Measurements from ENCODE around the gene RPL13. TPM values are rescaled to one million over a fixed set of nuclear protein-coding genes. Genes with fewer than 3 reads are reported as not detected.

Gene RPL13
- total and polyA plus RNA-seq, 2 of the 4 experiments (the other 2 are of a cell fraction) = 2,098 to 3,527 TPM

GRCh38 chr16:89536371-89536770 is 24.1 kb upstream of the RPL13 start:
- no peak overlapping the region for H2BK120ac ChIP-seq (ENCODE audit: low read depth, low read length)
- H3K27me3 ChIP-seq (ENCODE audit: control insufficient read depth, insufficient read depth, low read length) = no peaks in the 10 kb centered on the region
- DNase-seq (no peak), ATAC-seq (ENCODE audit: low read depth) (no peak)
- peaks cover 30% of the 10 kb centered on the region for H4K20me1 ChIP-seq (ENCODE audit: insufficient read depth, low read length)
- no TSS peak for BruUV-seq (replicated peaks)
- no peak overlapping the region for H2BK5ac ChIP-seq (ENCODE audit: low read depth, low read length, poor library complexity, severe bottlenecking)
- TF ChIP-seq FOS (IDR thresholded peaks at IDR 0.05; ENCODE audit: low read depth, low read length) (no peak), USF2 (IDR thresholded peaks at IDR 0.05; ENCODE audit: low read depth, low read length) (no peak), MAFK (IDR thresholded peaks at IDR 0.05; ENCODE audit: low read depth, low read length) (no peak), MAZ (IDR thresholded peaks at IDR 0.05; ENCODE audit: borderline replicate concordance, low read depth, low read length) (no peak), RCOR1 (IDR thresholded peaks at IDR 0.05; ENCODE audit: insufficient replicate concordance, low read length) (no peak), SMC3 (IDR thresholded peaks at IDR 0.05; ENCODE audit: low read depth, low read length) (no peak), POLR2A (IDR thresholded peaks at IDR 0.05; ENCODE audit: low read depth, low read length) (no peak), BHLHE40 (IDR thresholded peaks at IDR 0.05; ENCODE audit: low read depth, low read length) (no peak), CTCF (conservative IDR thresholded peaks at IDR 0.05; ENCODE audit: low read depth, low read length) (no peak), CEBPB (IDR thresholded peaks at IDR 0.05; ENCODE audit: low read depth, low read length) (no peak), CHD1 (IDR thresholded peaks at IDR 0.05; ENCODE audit: low read depth, low read length) (no peak), ELK1 (IDR thresholded peaks at IDR 0.05; ENCODE audit: borderline replicate concordance, low read depth, low read length) (no peak), RAD21 (IDR thresholded peaks at IDR 0.05; ENCODE audit: low read length) (no peak), RFX5 (IDR thresholded peaks at IDR 0.05; ENCODE audit: low read depth, low read length) (no peak), MXI1 (IDR thresholded peaks at IDR 0.05; ENCODE audit: borderline replicate concordance, low read depth, low read length) (no peak), NFE2L2 (IDR thresholded peaks at IDR 0.05; ENCODE audit: low read depth, low read length) (no peak)
- H3K4ac ChIP-seq (ENCODE audit: low read depth, low read length) = no peak overlapping the region
- no peak overlapping the region for H3K56ac ChIP-seq (ENCODE audit: extremely low read depth, insufficient read depth, low read length)
- ChIA-PET POLR2A (ENCODE audit: unreplicated experiment) (no interaction called here), CTCF (no interaction called here)
- H3K9me1 ChIP-seq (ENCODE audit: insufficient read depth, low read length) = 0 out of 2 replicates have a peak, but pooled peaks cover 3% of the 10 kb centered on the region
- no peak overlapping the region for H2AFZ ChIP-seq (replicated peaks; ENCODE audit: low read length, poor library complexity)
- H2AK5ac ChIP-seq (ENCODE audit: low read depth, low read length) = no peak overlapping the region
- H3K79me1 ChIP-seq (ENCODE audit: low read depth in 1 of 2, low read length in 2 of 2) = peaks cover 23 to 64% of the 10 kb centered on the region in 2 experiments; a peak in 3 of 4 replicates
- no peaks in the 10 kb centered on the region for H3K9me3 ChIP-seq (ENCODE audit: control insufficient read depth, insufficient read depth, low read length)
- WGBS, 2 experiments (ENCODE audit: extremely low coverage in 2 of 2, insufficient read length in 1 of 2) = 96% methylated on average over 10 of the region's 24 CpGs; no CpG with 5 or more reads in 1 of the 2 experiments
- no peak overlapping the region for H4K8ac ChIP-seq (ENCODE audit: low read depth in 2 of 2, low read length in 2 of 2)
- no peak overlapping the region for H2BK15ac ChIP-seq (ENCODE audit: low read depth, low read length)
- H3K18ac ChIP-seq (ENCODE audit: low read depth, low read length) = no peak overlapping the region
- H4K91ac ChIP-seq (ENCODE audit: insufficient read depth, low read depth, low read length) = no peak overlapping the region
- H3K9ac ChIP-seq (ENCODE audit: low read depth, low read length) = no peak overlapping the region
- H3K4me2 ChIP-seq (ENCODE audit: low read depth, low read length) = no peak overlapping the region
- in situ Hi-C loops (cut with MboI; ENCODE audit: low sequenced_read_pairs) = no loop called here
- H2BK20ac ChIP-seq (ENCODE audit: low read depth, low read length) = no peak overlapping the region
- no peak overlapping the region for H3K27ac ChIP-seq (ENCODE audit: insufficient read depth, low read length)
- no peak overlapping the region for H4K5ac ChIP-seq (ENCODE audit: low read depth, low read length)
- intact Hi-C loops (cut with micrococcal nuclease) = no loop called here
- H3K4me1 ChIP-seq (ENCODE audit: control insufficient read depth, insufficient read depth, low read length) = no peaks in the 10 kb centered on the region
- H3K4me3 ChIP-seq (ENCODE audit: insufficient read depth, low read depth, low read length) = no peak overlapping the region
- no peak overlapping the region for H3K23ac ChIP-seq (ENCODE audit: low read depth, low read length)
- H3K14ac ChIP-seq (replicated peaks; ENCODE audit: low read depth, low read length) = no peak overlapping the region
- peaks cover 71% of the 10 kb centered on the region for H3K36me3 ChIP-seq (ENCODE audit: control insufficient read depth, insufficient read depth, low read length)
- dilution Hi-C loops (cut with HindIII; ENCODE audit: low sequenced_read_pairs, unreplicated experiment) = no loop called here
- no peak overlapping the region for H2AK9ac ChIP-seq (replicated peaks; ENCODE audit: low read depth, low read length, poor library complexity)

Measured in IMR-90 (cell line).